SW480 (cell line): Measurements from ENCODE around the gene ABLIM2.
A peak's percentile ranks its signal among the peaks of the same experiment; 100 is the strongest.

Experiments
- DNase-seq: peaks from one replicate; pipeline ENCODE4 v3.0.0-alpha.2; 2016; ENCODE audit warnings: low spot score

The ABLIM2 gene

GRCh38 chr4:8001564-8002355 is 156.9 kb downstream of the ABLIM2 start:
- DNase-seq: no peak

GRCh38 chr4:8000721-8001491 is 157.7 kb downstream of the ABLIM2 start:
- no peak for DNase-seq

GRCh38 chr4:8000247-8000646 is 158.4 kb downstream of the ABLIM2 start:
- no peak for DNase-seq

- no peak for DNase-seq
Measured at GRCh38 chr4:7999695-8000094, 158.9 kb downstream of the ABLIM2 start.

- DNase-seq: no peak
Measured at GRCh38 chr4:7999279-7999678, 159.3 kb downstream of the ABLIM2 start.

GRCh38 chr4:7998447-7998846 is 160.2 kb downstream of the ABLIM2 start:
- DNase-seq: no peak

- no peak for DNase-seq
Measured at GRCh38 chr4:7995866-7996265, 162.7 kb downstream of the ABLIM2 start.

- DNase-seq: no peak
Measured at GRCh38 chr4:7995135-7995534, 163.5 kb downstream of the ABLIM2 start.

- no peak for DNase-seq
Measured at GRCh38 chr4:7993671-7994070, 164.9 kb downstream of the ABLIM2 start.

GRCh38 chr4:7992846-7993245 is 165.8 kb downstream of the ABLIM2 start:
- no peak for DNase-seq

- no peak for DNase-seq
Measured at GRCh38 chr4:7990807-7991459, 167.7 kb downstream of the ABLIM2 start.

GRCh38 chr4:7989654-7990053 is 169.0 kb downstream of the ABLIM2 start:
- DNase-seq: no peak

GRCh38 chr4:7988437-7988836 is 170.2 kb downstream of the ABLIM2 start:
- DNase-seq: no peak

GRCh38 chr4:7987148-7987989 is 171.2 kb downstream of the ABLIM2 start:
- peak; percentile 46 for DNase-seq

- no peak for DNase-seq
Measured at GRCh38 chr4:7985891-7986441, 172.6 kb downstream of the ABLIM2 start.

GRCh38 chr4:7985072-7985471 is 173.5 kb downstream of the ABLIM2 start:
- no peak for DNase-seq

- no peak for DNase-seq
Measured at GRCh38 chr4:7984286-7984925, 174.2 kb downstream of the ABLIM2 start.

- no peak for DNase-seq
Measured at GRCh38 chr4:7983296-7983695, 175.3 kb downstream of the ABLIM2 start.

- DNase-seq: no peak
Measured at GRCh38 chr4:7981738-7982394, 176.7 kb downstream of the ABLIM2 start.

GRCh38 chr4:7980036-7980435 is 178.6 kb downstream of the ABLIM2 start:
- DNase-seq: no peak

GRCh38 chr4:7979652-7979968 is 179.0 kb downstream of the ABLIM2 start:
- DNase-seq: no peak
